ENCODE data around the gene SEMA3D. TPM values are rescaled to one million over a fixed set of nuclear protein-coding genes. Genes with fewer than 3 reads are reported as not detected.

Gene SEMA3D
- polyA plus RNA-seq, 1 donor from 2014 or later, result 1.6 TPM

DNA sequence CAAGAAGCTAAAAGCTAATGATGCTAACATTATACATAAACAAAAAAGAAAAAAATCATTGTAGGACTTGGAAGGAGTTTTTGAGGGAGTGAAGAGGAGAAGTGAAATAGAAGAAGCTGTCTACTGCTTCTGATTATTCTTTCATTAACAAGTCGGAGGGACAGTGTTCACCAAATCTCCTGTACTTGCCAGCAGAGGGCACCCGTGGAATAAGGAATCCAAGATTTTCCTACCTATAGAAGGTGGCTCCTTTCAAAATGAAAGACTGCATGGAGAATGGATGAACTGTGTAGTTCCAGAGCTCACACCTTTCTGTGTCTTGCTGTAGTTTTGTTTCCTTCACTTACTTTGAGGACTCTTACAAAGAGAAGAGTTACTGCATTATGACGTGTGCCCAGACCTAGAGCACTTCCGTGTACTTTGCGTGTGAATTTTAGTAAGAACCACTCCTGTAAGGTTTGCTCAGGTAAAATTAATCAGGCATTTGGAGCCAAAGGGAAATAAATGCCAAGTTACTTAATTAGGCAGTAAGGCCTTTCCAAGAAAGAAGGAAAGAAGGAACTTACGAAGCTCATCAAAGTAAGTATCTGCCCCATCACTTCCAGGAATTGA, 145.1 kb downstream of the SEMA3D start:
- Histone ChIP-seq H3K9me2 (ENCODE audit: insufficient read depth, low read length) (no peaks in the 10 kb centered on the region), H3K9ac (ENCODE audit: low read length) (no peak overlapping the region), H4K20me1 (ENCODE audit: insufficient read depth) (no peaks in the 10 kb centered on the region), H2AFZ (ENCODE audit: low read depth, low read length) (no peak overlapping the region), H3K36me3 (ENCODE audit: insufficient read depth, low read length) (no peaks in the 10 kb centered on the region), H3K9me3 (ENCODE audit: low read length) (no peaks in the 10 kb centered on the region), H3F3A (ENCODE audit: insufficient read depth, low read length, poor library complexity, severe bottlenecking) (no peaks in the 10 kb centered on the region), H3K4me2 (ENCODE audit: low read length) (no peak overlapping the region), H3K27me3 (ENCODE audit: insufficient read depth, low read depth, low read length) (no peaks in the 10 kb centered on the region), H3K4me3 (ENCODE audit: low read length) (no peak overlapping the region), H3K27ac (ENCODE audit: low read length) (no peak overlapping the region), H3K79me2 (replicated peaks; ENCODE audit: insufficient read depth, low read length) (no peaks in the 10 kb centered on the region)
- TF ChIP-seq RAD21 (conservative IDR thresholded peaks at IDR 0.05) (peak; percentile 95), SMC3 (conservative IDR thresholded peaks at IDR 0.05; ENCODE audit: poor library complexity) (peak; percentile 98), POLR2AphosphoS5 (IDR thresholded peaks at IDR 0.05) (no peak)
- TF ChIP-seq, protein P1, sequence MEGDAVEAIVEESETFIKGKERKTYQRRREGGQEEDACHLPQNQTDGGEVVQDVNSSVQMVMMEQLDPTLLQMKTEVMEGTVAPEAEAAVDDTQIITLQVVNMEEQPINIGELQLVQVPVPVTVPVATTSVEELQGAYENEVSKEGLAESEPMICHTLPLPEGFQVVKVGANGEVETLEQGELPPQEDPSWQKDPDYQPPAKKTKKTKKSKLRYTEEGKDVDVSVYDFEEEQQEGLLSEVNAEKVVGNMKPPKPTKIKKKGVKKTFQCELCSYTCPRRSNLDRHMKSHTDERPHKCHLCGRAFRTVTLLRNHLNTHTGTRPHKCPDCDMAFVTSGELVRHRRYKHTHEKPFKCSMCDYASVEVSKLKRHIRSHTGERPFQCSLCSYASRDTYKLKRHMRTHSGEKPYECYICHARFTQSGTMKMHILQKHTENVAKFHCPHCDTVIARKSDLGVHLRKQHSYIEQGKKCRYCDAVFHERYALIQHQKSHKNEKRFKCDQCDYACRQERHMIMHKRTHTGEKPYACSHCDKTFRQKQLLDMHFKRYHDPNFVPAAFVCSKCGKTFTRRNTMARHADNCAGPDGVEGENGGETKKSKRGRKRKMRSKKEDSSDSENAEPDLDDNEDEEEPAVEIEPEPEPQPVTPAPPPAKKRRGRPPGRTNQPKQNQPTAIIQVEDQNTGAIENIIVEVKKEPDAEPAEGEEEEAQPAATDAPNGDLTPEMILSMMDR (IDR thresholded peaks at IDR 0.05; ENCODE audit: poor library complexity, severe bottlenecking), result peak; percentile 90

DNA sequence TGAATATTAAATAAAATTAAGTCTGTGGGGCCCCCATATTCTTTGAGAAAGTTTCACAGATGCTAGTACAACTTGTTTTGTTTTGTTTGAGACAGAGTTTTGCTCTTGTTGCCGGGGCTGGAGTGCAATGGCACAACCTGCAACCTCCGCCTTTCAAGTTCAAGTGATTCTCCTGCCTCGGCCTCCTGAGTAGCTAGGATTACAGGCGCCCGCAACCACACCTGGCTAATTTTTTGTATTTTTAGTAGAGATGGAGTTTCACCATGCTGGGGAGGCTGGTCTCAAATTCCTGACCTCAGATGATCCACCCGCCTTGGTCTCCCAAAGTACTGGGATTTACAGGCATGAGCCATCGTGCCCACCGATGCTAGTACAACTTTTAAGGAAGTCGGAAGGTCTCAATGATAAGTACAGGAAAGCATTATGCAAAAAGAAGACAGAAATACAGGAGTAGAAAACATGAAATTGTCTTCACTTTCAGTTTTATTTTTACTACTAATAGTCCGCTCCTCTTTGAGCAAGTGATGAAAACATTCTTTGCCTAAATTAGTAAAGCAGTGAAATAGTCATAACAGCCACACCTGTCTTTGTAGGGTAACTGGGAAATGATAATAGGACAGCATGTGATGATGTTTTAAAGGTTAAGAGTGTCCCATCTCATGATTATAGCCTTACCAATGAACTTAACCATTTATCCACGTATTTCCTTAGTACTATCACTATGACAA, 147.5 kb downstream of the SEMA3D start:
- Histone ChIP-seq H3K4me2 (ENCODE audit: low read length) (no peak overlapping the region), H3K79me2 (replicated peaks; ENCODE audit: insufficient read depth, low read length) (no peaks in the 10 kb centered on the region), H3K9me2 (ENCODE audit: insufficient read depth, low read length) (no peaks in the 10 kb centered on the region), H3F3A (ENCODE audit: insufficient read depth, low read length, poor library complexity, severe bottlenecking) (no peaks in the 10 kb centered on the region), H3K9ac (ENCODE audit: low read length) (no peak overlapping the region), H3K4me3 (ENCODE audit: low read length) (no peak overlapping the region), H2AFZ (ENCODE audit: low read depth, low read length) (no peak overlapping the region), H3K36me3 (ENCODE audit: insufficient read depth, low read length) (no peaks in the 10 kb centered on the region), H4K20me1 (ENCODE audit: insufficient read depth) (no peaks in the 10 kb centered on the region), H3K9me3 (ENCODE audit: low read length) (no peaks in the 10 kb centered on the region), H3K27ac (ENCODE audit: low read length) (no peak overlapping the region), H3K27me3 (ENCODE audit: insufficient read depth, low read depth, low read length) (no peaks in the 10 kb centered on the region)
- TF ChIP-seq RAD21 (conservative IDR thresholded peaks at IDR 0.05) (no peak), SMC3 (conservative IDR thresholded peaks at IDR 0.05; ENCODE audit: poor library complexity) (no peak), EZH2 (IDR thresholded peaks at IDR 0.05; ENCODE audit: borderline replicate concordance, insufficient read depth, low read length, poor library complexity, severe bottlenecking) (no peak), TAF1 (IDR thresholded peaks at IDR 0.05; ENCODE audit: low read depth) (no peak), EP300 (conservative IDR thresholded peaks at IDR 0.05; ENCODE audit: poor library complexity, severe bottlenecking) (no peak), POLR2AphosphoS5 (IDR thresholded peaks at IDR 0.05) (no peak), MXI1 (conservative IDR thresholded peaks at IDR 0.05; ENCODE audit: poor library complexity, severe bottlenecking) (no peak)
- TF ChIP-seq, protein P1 (IDR thresholded peaks at IDR 0.05; ENCODE audit: poor library complexity, severe bottlenecking), result no peak
- TF ChIP-seq, protein P2, sequence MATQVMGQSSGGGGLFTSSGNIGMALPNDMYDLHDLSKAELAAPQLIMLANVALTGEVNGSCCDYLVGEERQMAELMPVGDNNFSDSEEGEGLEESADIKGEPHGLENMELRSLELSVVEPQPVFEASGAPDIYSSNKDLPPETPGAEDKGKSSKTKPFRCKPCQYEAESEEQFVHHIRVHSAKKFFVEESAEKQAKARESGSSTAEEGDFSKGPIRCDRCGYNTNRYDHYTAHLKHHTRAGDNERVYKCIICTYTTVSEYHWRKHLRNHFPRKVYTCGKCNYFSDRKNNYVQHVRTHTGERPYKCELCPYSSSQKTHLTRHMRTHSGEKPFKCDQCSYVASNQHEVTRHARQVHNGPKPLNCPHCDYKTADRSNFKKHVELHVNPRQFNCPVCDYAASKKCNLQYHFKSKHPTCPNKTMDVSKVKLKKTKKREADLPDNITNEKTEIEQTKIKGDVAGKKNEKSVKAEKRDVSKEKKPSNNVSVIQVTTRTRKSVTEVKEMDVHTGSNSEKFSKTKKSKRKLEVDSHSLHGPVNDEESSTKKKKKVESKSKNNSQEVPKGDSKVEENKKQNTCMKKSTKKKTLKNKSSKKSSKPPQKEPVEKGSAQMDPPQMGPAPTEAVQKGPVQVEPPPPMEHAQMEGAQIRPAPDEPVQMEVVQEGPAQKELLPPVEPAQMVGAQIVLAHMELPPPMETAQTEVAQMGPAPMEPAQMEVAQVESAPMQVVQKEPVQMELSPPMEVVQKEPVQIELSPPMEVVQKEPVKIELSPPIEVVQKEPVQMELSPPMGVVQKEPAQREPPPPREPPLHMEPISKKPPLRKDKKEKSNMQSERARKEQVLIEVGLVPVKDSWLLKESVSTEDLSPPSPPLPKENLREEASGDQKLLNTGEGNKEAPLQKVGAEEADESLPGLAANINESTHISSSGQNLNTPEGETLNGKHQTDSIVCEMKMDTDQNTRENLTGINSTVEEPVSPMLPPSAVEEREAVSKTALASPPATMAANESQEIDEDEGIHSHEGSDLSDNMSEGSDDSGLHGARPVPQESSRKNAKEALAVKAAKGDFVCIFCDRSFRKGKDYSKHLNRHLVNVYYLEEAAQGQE (IDR thresholded peaks at IDR 0.05; ENCODE audit: borderline replicate concordance), result no peak

Data from neural cell (in vitro differentiated cells).